K562 (cell line): ENCODE data around the gene IGSF9. TPM values are rescaled to one million over a fixed set of nuclear protein-coding genes. Genes with fewer than 3 reads are reported as not detected.

Experiments used
- ATAC-seq: fragments of 200-7000 bp; cut with Tn5 transposase; 3 replicates; pipeline ENCODE4 v1.9.1; 2020; ENCODE audit warnings: moderate library complexity
- BruUV-seq: library from RNA; stranded (reverse); fragments of 400-500 nt; replicated peaks from 2 replicates; lab custom pipeline; 2021; lab: Mats Ljungman, UMichigan
- CTCF ChIA-PET: fragments of 300-600 bp; formaldehyde crosslinking; extraction: SDS; loops from one replicate; lab custom pipeline; 2021; ENCODE audit warnings: low intra/inter-chr PET ratio; lab: Yijun Ruan, JAX
- POLR2A ChIA-PET: fragments of 300-600, 350-650 bp; sonication (Branson Sonifier 250); formaldehyde crosslinking; extraction: SDS; loops from one replicate; lab custom pipeline; 2021; ENCODE audit warnings: antibody characterized with exemption, inconsistent platforms; lab: Yijun Ruan, JAX
- DNase-seq, 4 experiments: peaks; one replicate each; pipeline versions ENCODE4 v3.0.0 to v3.0.0-alpha.2; 2011 to 2018; ENCODE audit warnings: low spot score in 3 of 4, mixed read lengths in 3 of 4; ENCODE audit errors: extremely low read depth in 1 of 4
- FAIRE-seq: peaks from 2 replicates; lab custom pipeline; 2011; peaks lifted over from hg19 to GRCh38; lab: Jason Lieb, UNC
- H2AFZ ChIP-seq: 2 replicates; pipeline ENCODE4 v1.6.0; 2011; ENCODE audit warnings: low read depth, low read length, control low read depth, inconsistent platforms
- H3K27ac ChIP-seq: fragments of 200-600 bp; 3 replicates; pipeline ENCODE4 v1.8.0; 2011; ENCODE audit warnings: low read depth, mild to moderate bottlenecking, control low read depth, inconsistent platforms, low read length, moderate library complexity, mixed read lengths; ENCODE audit errors: extremely low read depth
- H3K27me3 ChIP-seq, 2 experiments: fragments of 300-600 bp in 1 of 2; 2 replicates in 1 of 2; 3 replicates in 1 of 2; pipeline versions ENCODE4 v1.6.0 to v1.8.0; 2011; ENCODE audit warnings: inconsistent platforms in 2 of 2, low read length in 2 of 2, mild to moderate bottlenecking in 1 of 2, mixed read lengths in 1 of 2, moderate library complexity in 1 of 2; ENCODE audit not compliant: control insufficient read depth in 2 of 2, insufficient read depth in 2 of 2
- H3K36me3 ChIP-seq: fragments of 300-600 bp; 3 replicates; pipeline ENCODE4 v1.8.0; 2011; ENCODE audit warnings: mild to moderate bottlenecking, low read length, inconsistent platforms; ENCODE audit not compliant: control insufficient read depth, insufficient read depth
- H3K4me1 ChIP-seq, 2 experiments: fragments of 200-600 bp in 1 of 2; replicated peaks in 1 of 2; 2 replicates in 1 of 2; 3 replicates in 1 of 2; pipeline versions ENCODE4 v1.5.1 to v1.8.0; 2011; ENCODE audit warnings: inconsistent platforms in 2 of 2, low read length in 2 of 2, mild to moderate bottlenecking in 1 of 2, mixed read lengths in 1 of 2, moderate library complexity in 1 of 2; ENCODE audit not compliant: control insufficient read depth in 2 of 2, insufficient read depth in 2 of 2
- H3K4me2 ChIP-seq: 2 replicates; pipeline ENCODE4 v1.6.1; 2011; ENCODE audit warnings: low read length, control low read depth, inconsistent platforms, mixed read lengths; ENCODE audit not compliant: insufficient read depth
- H3K4me3 ChIP-seq: fragments of 200-600 bp; sonication (generic), shearing (Covaris generic); 2 replicates; pipeline ENCODE4 v1.5.1; 2016; ENCODE audit warnings: control low read depth, inconsistent platforms
- H3K79me2 ChIP-seq: fragments of 200-600 bp; 3 replicates; pipeline ENCODE4 v1.8.0; 2011; ENCODE audit warnings: low read length, inconsistent platforms; ENCODE audit not compliant: control insufficient read depth, insufficient read depth
- H3K9ac ChIP-seq, 2 experiments: 2 replicates each; pipeline versions ENCODE4 v1.6.0 to v1.6.1; 2011; ENCODE audit warnings: low read depth in 2 of 2, low read length in 2 of 2, control low read depth in 1 of 2, inconsistent platforms in 1 of 2, mild to moderate bottlenecking in 1 of 2, mixed read lengths in 1 of 2; ENCODE audit not compliant: insufficient read depth in 1 of 2
- H3K9me1 ChIP-seq: one replicate; pipeline ENCODE4 v1.6.0; 2011; ENCODE audit warnings: inconsistent platforms, mild to moderate bottlenecking, low read length, moderate library complexity; ENCODE audit not compliant: control insufficient read depth, insufficient read depth
- H3K9me3 ChIP-seq: replicated peaks from 2 replicates; pipeline ENCODE4 v1.5.1; 2011; ENCODE audit warnings: low read depth, low read length, inconsistent platforms; ENCODE audit not compliant: control insufficient read depth, insufficient read depth
- H4K20me1 ChIP-seq: replicated peaks from 2 replicates; pipeline ENCODE4 v1.6.1; 2011; ENCODE audit warnings: low read length, inconsistent platforms, mixed read lengths; ENCODE audit not compliant: control insufficient read depth, insufficient read depth
- ADNP ChIP-seq: fragments of 200-800 bp; sonication (Bioruptor generic); IDR thresholded peaks from 2 replicates; pipeline ENCODE4 v1.6.1; 2016; ENCODE audit warnings: missing genetic modification characterization, missing compliant biosample characterization
- CTBP1 ChIP-seq: fragments of 450-650 bp; IDR thresholded peaks from 2 replicates; pipeline ENCODE4 v1.6.1; 2016; ENCODE audit warnings: borderline replicate concordance
- DLX4 ChIP-seq: fragments of 250-450 bp; sonication (Bioruptor Pico); IDR thresholded peaks from 2 replicates; pipeline ENCODE4 v1.6.1; 2021; ENCODE audit warnings: mild to moderate bottlenecking
- GTF2A2 ChIP-seq: IDR thresholded peaks from 2 replicates; pipeline ENCODE4 v1.6.1; 2016; ENCODE audit warnings: mild to moderate bottlenecking, missing genetic modification characterization, missing compliant biosample characterization
- L3MBTL2 ChIP-seq: fragments of 450-650 bp; IDR thresholded peaks from 2 replicates; pipeline ENCODE4 v1.6.1; 2016; ENCODE audit warnings: mild to moderate bottlenecking, moderate library complexity
- MAFK ChIP-seq: IDR thresholded peaks from 2 replicates; pipeline ENCODE4 v1.6.1; 2011; ENCODE audit warnings: low read length, improper control_type of control experiment
- MAZ ChIP-seq, 2 experiments: fragments of 450-650 bp in 1 of 2; sonication (generic) in 1 of 2; formaldehyde crosslinking; IDR thresholded peaks in 1 of 2; conservative IDR thresholded peaks in 1 of 2; 2 replicates each; pipeline versions ENCODE4 v1.4.0 to v1.5.0; 2020; ENCODE audit warnings: mild to moderate bottlenecking in 1 of 2, missing genetic modification reagents in 1 of 2
- MYNN ChIP-seq, 2 experiments: sonication (generic); formaldehyde crosslinking in 1 of 2; IDR thresholded peaks; 2 replicates each; pipeline versions ENCODE4 v1.5.0 to v1.6.1; 2016 to 2020; ENCODE audit warnings: antibody characterized with exemption in 1 of 2, missing genetic modification reagents in 1 of 2
- RAD21 ChIP-seq, 2 experiments: fragments of 250-450 bp in 1 of 2; fragments of 450-650 bp in 1 of 2; sonication (Bioruptor Pico) in 1 of 2; formaldehyde crosslinking in 1 of 2; IDR thresholded peaks in 1 of 2; conservative IDR thresholded peaks in 1 of 2; 2 replicates each; pipeline versions ENCODE4 v1.4.0 to v1.8.0; 2020 to 2022; ENCODE audit warnings: mild to moderate bottlenecking in 2 of 2, moderate library complexity in 1 of 2
- RFX5 ChIP-seq: IDR thresholded peaks from 2 replicates; pipeline ENCODE4 v1.6.1; 2011; ENCODE audit warnings: low read depth, mild to moderate bottlenecking, improper control_type of control experiment, low read length
- SP1 ChIP-seq: sonication (generic); formaldehyde crosslinking; IDR thresholded peaks from 2 replicates; pipeline ENCODE4 v1.8.1; 2022; ENCODE audit warnings: mild to moderate bottlenecking, missing genetic modification reagents
- TRIM24 ChIP-seq, 2 experiments: fragments of 450-650 bp; IDR thresholded peaks; 2 replicates each; pipeline ENCODE4 v1.6.1; 2016
- USF1 ChIP-seq: sonication (generic); formaldehyde crosslinking; IDR thresholded peaks from 2 replicates; pipeline ENCODE4 v1.9.0; 2022; ENCODE audit warnings: mild to moderate bottlenecking, missing genetic modification reagents
- WHSC1 ChIP-seq: IDR thresholded peaks from one replicate; pipeline ENCODE4 v1.6.1; 2012; ENCODE audit warnings: low read length, control low read depth, inconsistent platforms
- ZNF449 ChIP-seq: fragments of 250-450 bp; sonication (Bioruptor Pico); IDR thresholded peaks from 2 replicates; pipeline ENCODE4 v1.8.0; 2022; ENCODE audit warnings: moderate library complexity, mild to moderate bottlenecking, inconsistent platforms
- ZNF583 ChIP-seq: fragments of 250-450 bp; sonication (Bioruptor Pico); IDR thresholded peaks from 2 replicates; pipeline ENCODE4 v1.4.0; 2020
- ZNF707 ChIP-seq: fragments of 250-450 bp; sonication (Bioruptor Pico); conservative IDR thresholded peaks from 2 replicates; pipeline ENCODE4 v1.8.0; 2022; ENCODE audit warnings: inconsistent platforms, mild to moderate bottlenecking, moderate library complexity
- ZSCAN32 ChIP-seq: fragments of 450-650 bp; formaldehyde crosslinking; IDR thresholded peaks from 2 replicates; pipeline ENCODE4 v1.4.0; 2020; ENCODE audit warnings: mild to moderate bottlenecking, moderate library complexity
- WGBS: fragments of 100-300 bp; shearing (Covaris generic); methylation state at CpG from one replicate; pipeline ENCODE4 v1.1.6; 2016; ENCODE audit warnings: low coverage, mixed read lengths; ENCODE audit not compliant: insufficient coverage; ENCODE audit errors: missing lambda C conversion rate; 5-methylcytosine and 5-hydroxymethylcytosine counted together
- in situ Hi-C: fragments of 300-500 bp; cut with MboI; formaldehyde crosslinking; loops from 4 replicates; pipeline ENCODE4 v1.15.0; 2018; ENCODE audit warnings: inconsistent platforms, mixed read lengths
- intact Hi-C: fragments of 100-400 bp; cut with micrococcal nuclease; formaldehyde crosslinking; loops from 2 replicates; pipeline ENCODE4 v1.14.2; 2022
- polyA plus RNA-seq, 8 experiments: library from polyadenylated mRNA; depleted of rRNA in 4 of 8; stranded (reverse) in 5 of 8; unstranded in 3 of 8; fragments of >200 nt; fragmentation: Nextera tagmentation in 2 of 8; fragmentation: Illumina TruSeq in 1 of 8; extraction: Ambion mirVana in 2 of 8; extraction: Trizol in 1 of 8; gene quantifications; 2 replicates each; pipeline versions ENCODE4 v1.2.1 to v1.2.3, GENCODE V29; 2011 to 2014; ENCODE audit warnings: inconsistent platforms in 1 of 8, missing spikeins in 1 of 8
- total RNA-seq, 7 experiments: library from RNA; depleted of rRNA in 6 of 7; stranded (reverse); fragments of >200 nt in 6 of 7; fragmentation: Illumina TruSeq in 2 of 7; extraction: Trizol in 2 of 7; gene quantifications; 2 replicates each; pipeline versions ENCODE4 v1.2.1 to v1.2.3, GENCODE V29; 2011 to 2021; ENCODE audit warnings: low replicate concordance in 1 of 7
- TF ChIP-seq, protein P1 (sequence below): IDR thresholded peaks from 3 replicates; pipeline ENCODE4 v1.6.1; 2011; ENCODE audit warnings: borderline replicate concordance, mild to moderate bottlenecking; ENCODE audit not compliant: insufficient read length, insufficient read depth

The IGSF9 gene
- total and polyA plus RNA-seq, 9 of the 15 experiments (the other 6 are each of a cell fraction or from before 2014, with no cell fraction given), result 0.03 to 0.29 (median 0.07) TPM; not detected in 1

GRCh38 chr1:159949981-159950381 is 4.6 kb upstream of the IGSF9 start (continued):
- no peak for TF ChIP-seq L3MBTL2
- TF ChIP-seq GTF2A2 (tag), result no peak
- TF ChIP-seq DLX4 (CRISPR knock-in tag), result no peak
- TF ChIP-seq, protein P1, sequence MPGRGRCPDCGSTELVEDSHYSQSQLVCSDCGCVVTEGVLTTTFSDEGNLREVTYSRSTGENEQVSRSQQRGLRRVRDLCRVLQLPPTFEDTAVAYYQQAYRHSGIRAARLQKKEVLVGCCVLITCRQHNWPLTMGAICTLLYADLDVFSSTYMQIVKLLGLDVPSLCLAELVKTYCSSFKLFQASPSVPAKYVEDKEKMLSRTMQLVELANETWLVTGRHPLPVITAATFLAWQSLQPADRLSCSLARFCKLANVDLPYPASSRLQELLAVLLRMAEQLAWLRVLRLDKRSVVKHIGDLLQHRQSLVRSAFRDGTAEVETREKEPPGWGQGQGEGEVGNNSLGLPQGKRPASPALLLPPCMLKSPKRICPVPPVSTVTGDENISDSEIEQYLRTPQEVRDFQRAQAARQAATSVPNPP, result no peak
- TF ChIP-seq ZSCAN32 (CRISPR knock-in tag), result no peak
- TF ChIP-seq ZNF583 (CRISPR knock-in tag), result no peak
- no peak for TF ChIP-seq ZNF707 (CRISPR knock-in tag)
- TF ChIP-seq RFX5, result no peak
- TF ChIP-seq RAD21 (CRISPR knock-in tag; conservative IDR thresholded peaks at IDR 0.05 in 1 of 2, IDR thresholded peaks at IDR 0.05 in 1 of 2), result no peak

DNA sequence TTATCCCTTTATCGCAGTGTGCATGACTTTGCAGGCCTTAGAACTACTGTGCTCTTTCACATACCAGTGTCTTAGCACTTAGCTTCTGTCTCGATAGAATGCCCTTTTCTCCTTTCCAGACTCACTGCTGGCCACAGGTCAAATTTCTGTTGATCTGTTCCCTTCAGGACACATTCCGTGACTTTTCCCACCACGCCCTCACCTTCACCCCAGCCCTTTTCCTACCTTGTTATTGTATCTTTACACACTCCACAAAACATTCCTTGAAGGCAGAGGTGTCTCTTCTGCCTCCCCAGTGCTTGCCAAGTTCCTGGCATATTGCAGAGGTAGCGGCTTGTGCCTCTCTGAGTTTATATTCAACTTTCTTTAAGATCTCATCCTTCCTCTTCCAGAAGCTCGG is 3.7 kb upstream of the IGSF9 start:
- Histone ChIP-seq H3K9ac (peak overlapping the region in 1 of 2 experiments; percentile 68; a peak in 1 of 4 replicates), H3K79me2 (no peaks in the 10 kb centered on the region), H3K36me3 (no peaks in the 10 kb centered on the region), H3K27ac (no peak overlapping the region), H4K20me1 (no peaks in the 10 kb centered on the region), H2AFZ (peak overlapping the region; percentile 2; the same call in 1 of the 2 replicates), H3K4me3 (no peak overlapping the region), H3K4me2 (no peak overlapping the region), H3K4me1 (peaks cover 10 to 13% of the 10 kb centered on the region in 2 experiments), H3K27me3 (peaks cover 0 to 21% of the 10 kb centered on the region in 2 experiments; a peak in 3 of 5 replicates), H3K9me1 (no peaks in the 10 kb centered on the region), H3K9me3 (no peaks in the 10 kb centered on the region)
- CTCF ChIA-PET, result no interaction called here
- peak in 1 of 4 experiments; percentile 16 for DNase-seq
- POLR2A ChIA-PET, result no interaction called here
- BruUV-seq, result no TSS peak
- no peak for ATAC-seq
- intact Hi-C loops (loop anchor here (5.0 kb wide), 1 partner anchor 167 kb away; the partner anchor contains the start of gene DUSP23), in situ Hi-C loops (no loop called here)
- WGBS, result 20% methylated on average over 6 of the region's 6 CpGs
- peak; percentile 42 for FAIRE-seq
- TF ChIP-seq USF1 (CRISPR knock-in tag) (no peak), MAFK (peak; percentile 21; the same call in 1 of the 2 replicates), MYNN (IDR thresholded peaks at IDR 0.05) (no peak), MYNN (CRISPR knock-in tag; IDR thresholded peaks at IDR 0.05) (no peak), TRIM24 (IDR thresholded peaks at IDR 0.05) (no peak), ADNP (tag) (no peak), SP1 (CRISPR knock-in tag) (no peak), CTBP1 (no peak), ZNF449 (CRISPR knock-in tag) (no peak), MAZ (CRISPR knock-in tag; conservative IDR thresholded peaks at IDR 0.05 in 1 of 2, IDR thresholded peaks at IDR 0.05 in 1 of 2) (no peak), WHSC1 (no peak)
